ENCODE measurements around the gene CCT7. TPM values are rescaled to one million over a fixed set of nuclear protein-coding genes. Genes with fewer than 3 reads are reported as not detected.
A peak's percentile ranks its signal among the peaks of the same experiment; 100 is the strongest.

The CCT7 gene
- polyA plus RNA-seq, 1 of the 3 experiments (the other 2 are of a cell fraction), result 369 TPM

GRCh38 chr2:73233154-73233931 lies 765 bp upstream of the CCT7 start, which contains the start of gene PRADC1:
Gene PRADC1, minus strand, starts transcription at chr2:73233239. Its CDS starts 79 bp downstream, at chr2:73233160.
- CTCF ChIA-PET, result interaction anchor here (0.9 to 4.4 kb wide), 10 partner anchors 10 to 59 kb away, joined by 3 to 27 read pairs (median 5); partner anchors contain the start of genes EGR4 and SMYD5
- no peaks in the 10 kb centered on the region for H3K9me3 ChIP-seq
- peak; percentile 97 for DNase-seq
- H3K27ac ChIP-seq (ENCODE audit: low read depth in 2 of 2, low read length in 1 of 2), result peak within 1 kb of the TSS; percentile 91 to 95
- peaks cover 5 to 11% of the 10 kb centered on the region in 2 experiments for H3K36me3 ChIP-seq (replicated peaks in 1 of 2; ENCODE audit: control insufficient read depth in 1 of 2, insufficient read depth in 2 of 2, low read length in 1 of 2)
- peak within 1 kb of the TSS; percentile 96 for H3K9ac ChIP-seq
- peaks cover 9% of the 10 kb centered on the region for H3F3A ChIP-seq (replicated peaks; ENCODE audit: insufficient read depth)
- peaks cover 32% of the 10 kb centered on the region for H4K20me1 ChIP-seq (ENCODE audit: insufficient read depth)
- H2AFZ ChIP-seq (ENCODE audit: low read depth), result peak within 1 kb of the TSS; percentile 94
- WGBS (ENCODE audit: low lambda C conversion rate), result 0% methylated on average over 26 of the region's 67 CpGs
- no peaks in the 10 kb centered on the region for H3K9me2 ChIP-seq
- peak within 1 kb of the TSS; percentile 98 for H3K4me2 ChIP-seq
- H3K79me2 ChIP-seq (ENCODE audit: insufficient read depth), result peaks cover 42% of the 10 kb centered on the region
- peaks cover 0 to 20% of the 10 kb centered on the region in 2 experiments; a peak in 3 of 4 replicates for H3K4me1 ChIP-seq (ENCODE audit: control insufficient read depth in 1 of 2, insufficient read depth in 2 of 2, low read depth in 1 of 2, low read length in 1 of 2)
- POLR2A ChIA-PET, result interaction anchor here (0.9 to 2.7 kb wide), 14 partner anchors 9 to 504 kb away, joined by 3 to 13 read pairs (median 4); partner anchors contain the start of genes ALMS1, SMYD5 and TPRKB
- H3K27me3 ChIP-seq (ENCODE audit: insufficient read depth), result no peaks in the 10 kb centered on the region
- peak within 1 kb of the TSS; percentile 96 to 99 for H3K4me3 ChIP-seq (ENCODE audit: low read depth in 2 of 2, low read length in 1 of 2)
- TF ChIP-seq IRF3 (IDR thresholded peaks at IDR 0.05; ENCODE audit: low read depth, low read length) (peak; percentile 93), USF1 (IDR thresholded peaks at IDR 0.05; ENCODE audit: borderline replicate concordance, low read depth) (no peak), CHD2 (IDR thresholded peaks at IDR 0.05; ENCODE audit: low read length, partially characterized antibody) (peak; percentile 94), MAX (IDR thresholded peaks at IDR 0.05; ENCODE audit: low read depth) (peak; percentile 67), MXI1 (IDR thresholded peaks at IDR 0.05; ENCODE audit: low read depth, low read length) (peak; percentile 96), NRF1 (IDR thresholded peaks at IDR 0.05; ENCODE audit: low read depth, low read length) (no peak), NFIC (IDR thresholded peaks at IDR 0.05; ENCODE audit: borderline replicate concordance) (no peak), REST (IDR thresholded peaks at IDR 0.05; ENCODE audit: low read depth, low read length) (no peak), FOXM1 (IDR thresholded peaks at IDR 0.05; ENCODE audit: low read depth) (no peak), SMC3 (IDR thresholded peaks at IDR 0.05; ENCODE audit: low read depth, low read length) (no peak), EP300 (IDR thresholded peaks at IDR 0.05; ENCODE audit: borderline replicate concordance in 1 of 2, low read depth in 1 of 2, low read length in 1 of 2) (no peak), RFX5 (IDR thresholded peaks at IDR 0.05; ENCODE audit: low read length) (peak; percentile 88), RXRA (IDR thresholded peaks at IDR 0.05; ENCODE audit: borderline replicate concordance, low read depth) (no peak), USF2 (IDR thresholded peaks at IDR 0.05; ENCODE audit: borderline replicate concordance, low read depth, low read length) (no peak), EZH2phosphoT487 (IDR thresholded peaks at IDR 0.05; ENCODE audit: borderline replicate concordance, low read depth) (no peak), ELF1 (IDR thresholded peaks at IDR 0.05) (no peak), ZBTB33 (IDR thresholded peaks at IDR 0.05; ENCODE audit: borderline replicate concordance, low read depth) (no peak), RAD21 (IDR thresholded peaks at IDR 0.05; ENCODE audit: low read length) (no peak), JUND (IDR thresholded peaks at IDR 0.05) (no peak), GABPA (IDR thresholded peaks at IDR 0.05; ENCODE audit: low read depth) (peak; percentile 31; the same call in 1 of the 2 replicates), SIN3A (IDR thresholded peaks at IDR 0.05; ENCODE audit: borderline replicate concordance, low read depth, low read length) (peak; percentile 97)
